ENCODE results near the gene TOM1L2. TPM values are rescaled to one million over a fixed set of nuclear protein-coding genes. Genes with fewer than 3 reads are reported as not detected.

TOM1L2 gene
- total RNA-seq, 1 donor from 2014 or later: 4.3 TPM

- Histone ChIP-seq H3K27me3 (no peaks in the 10 kb centered on the region), H3K9me3 (ENCODE audit: low read depth) (no peaks in the 10 kb centered on the region), H3F3A (ENCODE audit: low read depth) (peaks cover 5% of the 10 kb centered on the region), H3K9ac (no peak overlapping the region), H3K36me3 (no peaks in the 10 kb centered on the region), H3K4me1 (peaks cover 10% of the 10 kb centered on the region), H2AFZ (replicated peaks) (no peak overlapping the region), H3K79me2 (ENCODE audit: low read depth) (no peaks in the 10 kb centered on the region), H3K4me2 (no peak overlapping the region), H3K27ac (no peak overlapping the region), H4K20me1 (ENCODE audit: low read depth) (no peaks in the 10 kb centered on the region), H3K4me3 (no peak overlapping the region)
- Mint-ChIP-seq H3K27me3 (ENCODE audit: insufficient read depth, low read depth) (peaks cover 7% of the 10 kb centered on the region), H3K9me3 (no peaks in the 10 kb centered on the region), H3K36me3 (no peaks in the 10 kb centered on the region), H3K27ac (no peak overlapping the region), H3K4me1 (peaks cover 32% of the 10 kb centered on the region), H3K4me3 (no peak overlapping the region)
- no peak for TF ChIP-seq CTCF (IDR thresholded peaks at IDR 0.05)
- TF ChIP-seq EZH2 (IDR thresholded peaks at IDR 0.05): no peak
- TF ChIP-seq EZH2phosphoT487 (IDR thresholded peaks at IDR 0.05): no peak
- DNase-seq (ENCODE audit: low spot score): no peak
These were observed 24.2 kb downstream of the TOM1L2 start for GRCh38 chr17:17947966-17948365.

- Histone ChIP-seq H4K20me1 (ENCODE audit: low read depth) (no peaks in the 10 kb centered on the region), H3K9me3 (ENCODE audit: low read depth) (no peaks in the 10 kb centered on the region), H3K27me3 (no peaks in the 10 kb centered on the region), H3K9ac (no peak overlapping the region), H3F3A (ENCODE audit: low read depth) (peaks cover 5% of the 10 kb centered on the region), H3K27ac (no peak overlapping the region), H2AFZ (replicated peaks) (no peak overlapping the region), H3K4me1 (peaks cover 15% of the 10 kb centered on the region), H3K36me3 (no peaks in the 10 kb centered on the region), H3K79me2 (ENCODE audit: low read depth) (no peaks in the 10 kb centered on the region), H3K4me2 (no peak overlapping the region), H3K4me3 (no peak overlapping the region)
- no peak for TF ChIP-seq EZH2 (IDR thresholded peaks at IDR 0.05)
- no peak for TF ChIP-seq EZH2phosphoT487 (IDR thresholded peaks at IDR 0.05)
- no peak for TF ChIP-seq CTCF (IDR thresholded peaks at IDR 0.05)
- no peak for DNase-seq (ENCODE audit: low spot score)
- Mint-ChIP-seq H3K27ac (no peak overlapping the region), H3K4me3 (no peak overlapping the region), H3K9me3 (no peaks in the 10 kb centered on the region), H3K4me1 (peaks cover 36% of the 10 kb centered on the region), H3K27me3 (ENCODE audit: insufficient read depth, low read depth) (peaks cover 7% of the 10 kb centered on the region), H3K36me3 (no peaks in the 10 kb centered on the region)
These were observed 24.9 kb downstream of the TOM1L2 start for GRCh38 chr17:17947309-17947708.

GRCh38 chr17:17946093-17946492 lies 26.1 kb downstream of the TOM1L2 start:
- no peak overlapping the region for H3K4me3 ChIP-seq
- Mint-ChIP-seq H3K4me3 (no peak overlapping the region), H3K4me1 (peaks cover 43% of the 10 kb centered on the region), H3K27me3 (ENCODE audit: insufficient read depth, low read depth) (peaks cover 7% of the 10 kb centered on the region), H3K9me3 (no peaks in the 10 kb centered on the region), H3K36me3 (no peaks in the 10 kb centered on the region), H3K27ac (no peak overlapping the region)
- H3K36me3 ChIP-seq: no peaks in the 10 kb centered on the region
- H3F3A ChIP-seq (ENCODE audit: low read depth): peaks cover 5% of the 10 kb centered on the region
- no peaks in the 10 kb centered on the region for H3K27me3 ChIP-seq
- H2AFZ ChIP-seq (replicated peaks): no peak overlapping the region
- no peak overlapping the region for H3K27ac ChIP-seq
- H3K9ac ChIP-seq: no peak overlapping the region
- TF ChIP-seq EZH2phosphoT487 (IDR thresholded peaks at IDR 0.05): no peak
- no peak for TF ChIP-seq EZH2 (IDR thresholded peaks at IDR 0.05)
- TF ChIP-seq CTCF (IDR thresholded peaks at IDR 0.05): no peak
- H3K79me2 ChIP-seq (ENCODE audit: low read depth): no peaks in the 10 kb centered on the region
- no peak for DNase-seq (ENCODE audit: low spot score)
- peaks cover 15% of the 10 kb centered on the region for H3K4me1 ChIP-seq
- no peaks in the 10 kb centered on the region for H3K9me3 ChIP-seq (ENCODE audit: low read depth)
- H3K4me2 ChIP-seq: no peak overlapping the region
- no peaks in the 10 kb centered on the region for H4K20me1 ChIP-seq (ENCODE audit: low read depth)
